ENCODE data around the gene CAMK4. TPM values are rescaled to one million over a fixed set of nuclear protein-coding genes. Genes with fewer than 3 reads are reported as not detected.

CAMK4 gene
- total and polyA plus RNA-seq, 4 donors = 0.27 to 1.4 (median 1.2) TPM

DNA sequence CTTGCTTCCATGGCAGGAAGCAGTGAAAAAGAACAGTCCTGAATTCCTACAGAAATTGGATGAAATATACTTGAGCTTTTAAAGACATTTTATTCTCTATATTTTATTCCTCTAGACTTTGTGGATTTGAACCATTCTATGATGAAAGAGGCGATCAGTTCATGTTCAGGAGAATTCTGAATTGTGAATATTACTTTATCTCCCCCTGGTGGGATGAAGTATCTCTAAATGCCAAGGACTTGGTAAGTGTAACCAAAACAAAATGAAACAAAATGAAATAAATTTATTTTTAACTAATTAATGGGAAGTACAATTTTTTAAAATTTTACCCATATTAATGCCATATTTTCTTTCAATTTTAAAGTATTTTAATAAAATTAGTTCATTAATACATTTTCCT is 254.1 kb downstream of the CAMK4 start:
- TF ChIP-seq RAD21 (IDR thresholded peaks at IDR 0.05) = peak; percentile 33 to 40
- no peak for TF ChIP-seq RXRA (IDR thresholded peaks at IDR 0.05)
- DNase-seq (ENCODE audit: low spot score) = no peak
- Histone ChIP-seq H3K27me3 (ENCODE audit: control insufficient read depth in 4 of 4, insufficient read depth in 4 of 4, low read length in 3 of 4) (no peaks in the 10 kb centered on the region), H3K9me3 (ENCODE audit: control insufficient read depth in 4 of 4, low read length in 3 of 4) (no peaks in the 10 kb centered on the region), H3K4me3 (ENCODE audit: low read depth in 1 of 3, low read length in 3 of 3) (no peak overlapping the region), H3K9ac (ENCODE audit: low read depth in 1 of 2, low read length in 2 of 2) (no peak overlapping the region), H3K4me1 (ENCODE audit: control insufficient read depth in 4 of 4, insufficient read depth in 4 of 4, low read length in 3 of 4) (no peaks in the 10 kb centered on the region), H3K27ac (ENCODE audit: low read depth in 1 of 2, low read length in 2 of 2) (no peak overlapping the region), H3K36me3 (ENCODE audit: control insufficient read depth in 4 of 4, insufficient read depth in 3 of 4, low read depth in 1 of 4, low read length in 3 of 4) (no peaks in the 10 kb centered on the region)
- WGBS = 91% methylated on average over 1 of the region's 1 CpG

DNA sequence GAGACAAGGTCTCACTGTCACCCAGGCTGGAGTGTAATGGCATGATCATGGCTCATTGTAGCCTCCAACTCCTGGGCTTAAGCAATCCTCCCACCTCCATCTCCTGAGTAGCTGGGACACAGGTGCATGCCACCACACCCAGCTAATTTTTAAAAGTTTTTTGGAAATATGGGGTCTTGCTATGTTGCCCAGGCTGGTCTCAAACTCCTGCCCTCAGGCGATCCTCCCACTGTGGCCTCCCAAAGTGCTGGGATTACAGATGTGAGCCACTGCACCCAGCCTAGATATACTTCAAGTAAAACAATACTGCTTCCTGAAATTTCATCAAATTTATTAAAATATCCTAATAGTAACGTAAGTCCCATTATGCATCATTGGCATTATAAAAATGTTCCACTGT is 254.7 kb downstream of the CAMK4 start:
- 95% methylated on average over 2 of the region's 2 CpGs for WGBS
- no peak overlapping the region for H3K27ac ChIP-seq (ENCODE audit: low read depth in 1 of 2, low read length in 2 of 2)

DNA sequence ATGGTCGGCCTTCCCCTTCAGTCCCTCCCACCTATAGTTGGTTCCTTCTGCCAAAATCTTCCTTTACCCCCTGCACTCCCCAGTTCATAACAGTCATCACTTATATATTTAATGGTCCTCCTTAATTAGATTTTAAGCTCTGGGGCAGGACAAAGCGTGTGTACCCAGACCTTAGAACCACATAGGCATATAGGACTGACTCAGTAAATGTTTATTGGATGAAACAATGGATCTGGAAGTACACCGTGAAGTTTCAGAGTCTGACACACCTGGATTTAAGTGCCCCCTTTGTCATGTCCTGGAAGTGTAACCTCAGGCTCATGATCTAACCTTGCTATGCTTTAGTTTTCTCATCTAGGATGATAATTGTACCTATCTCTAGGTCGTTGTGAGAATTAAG is 256.2 kb downstream of the CAMK4 start:
- DNase-seq (ENCODE audit: low spot score) = no peak
- Histone ChIP-seq H3K4me1 (ENCODE audit: control insufficient read depth in 4 of 4, insufficient read depth in 4 of 4, low read length in 3 of 4) (no peaks in the 10 kb centered on the region), H3K4me3 (ENCODE audit: low read depth in 1 of 3, low read length in 3 of 3) (no peak overlapping the region), H3K27ac (ENCODE audit: low read depth in 1 of 2, low read length in 2 of 2) (no peak overlapping the region), H3K27me3 (ENCODE audit: control insufficient read depth in 4 of 4, insufficient read depth in 4 of 4, low read length in 3 of 4) (no peaks in the 10 kb centered on the region), H3K36me3 (ENCODE audit: control insufficient read depth in 4 of 4, insufficient read depth in 3 of 4, low read depth in 1 of 4, low read length in 3 of 4) (no peaks in the 10 kb centered on the region), H3K9me3 (ENCODE audit: control insufficient read depth in 4 of 4, low read length in 3 of 4) (no peaks in the 10 kb centered on the region), H3K9ac (ENCODE audit: low read depth in 1 of 2, low read length in 2 of 2) (no peak overlapping the region)
- TF ChIP-seq GABPA (IDR thresholded peaks at IDR 0.05 in 1 of 2, conservative IDR thresholded peaks at IDR 0.05 in 1 of 2) = no peak
- TF ChIP-seq, protein P1, sequence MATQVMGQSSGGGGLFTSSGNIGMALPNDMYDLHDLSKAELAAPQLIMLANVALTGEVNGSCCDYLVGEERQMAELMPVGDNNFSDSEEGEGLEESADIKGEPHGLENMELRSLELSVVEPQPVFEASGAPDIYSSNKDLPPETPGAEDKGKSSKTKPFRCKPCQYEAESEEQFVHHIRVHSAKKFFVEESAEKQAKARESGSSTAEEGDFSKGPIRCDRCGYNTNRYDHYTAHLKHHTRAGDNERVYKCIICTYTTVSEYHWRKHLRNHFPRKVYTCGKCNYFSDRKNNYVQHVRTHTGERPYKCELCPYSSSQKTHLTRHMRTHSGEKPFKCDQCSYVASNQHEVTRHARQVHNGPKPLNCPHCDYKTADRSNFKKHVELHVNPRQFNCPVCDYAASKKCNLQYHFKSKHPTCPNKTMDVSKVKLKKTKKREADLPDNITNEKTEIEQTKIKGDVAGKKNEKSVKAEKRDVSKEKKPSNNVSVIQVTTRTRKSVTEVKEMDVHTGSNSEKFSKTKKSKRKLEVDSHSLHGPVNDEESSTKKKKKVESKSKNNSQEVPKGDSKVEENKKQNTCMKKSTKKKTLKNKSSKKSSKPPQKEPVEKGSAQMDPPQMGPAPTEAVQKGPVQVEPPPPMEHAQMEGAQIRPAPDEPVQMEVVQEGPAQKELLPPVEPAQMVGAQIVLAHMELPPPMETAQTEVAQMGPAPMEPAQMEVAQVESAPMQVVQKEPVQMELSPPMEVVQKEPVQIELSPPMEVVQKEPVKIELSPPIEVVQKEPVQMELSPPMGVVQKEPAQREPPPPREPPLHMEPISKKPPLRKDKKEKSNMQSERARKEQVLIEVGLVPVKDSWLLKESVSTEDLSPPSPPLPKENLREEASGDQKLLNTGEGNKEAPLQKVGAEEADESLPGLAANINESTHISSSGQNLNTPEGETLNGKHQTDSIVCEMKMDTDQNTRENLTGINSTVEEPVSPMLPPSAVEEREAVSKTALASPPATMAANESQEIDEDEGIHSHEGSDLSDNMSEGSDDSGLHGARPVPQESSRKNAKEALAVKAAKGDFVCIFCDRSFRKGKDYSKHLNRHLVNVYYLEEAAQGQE (IDR thresholded peaks at IDR 0.05) = no peak
- no peak for TF ChIP-seq JUND (IDR thresholded peaks at IDR 0.05)
- TF ChIP-seq HNF4A (conservative IDR thresholded peaks at IDR 0.05) = no peak
- TF ChIP-seq RAD21 (IDR thresholded peaks at IDR 0.05) = no peak
- TF ChIP-seq YY1 (IDR thresholded peaks at IDR 0.05) = no peak
- no peak for TF ChIP-seq SP1 (IDR thresholded peaks at IDR 0.05)
- no peak for TF ChIP-seq FOXA2 (IDR thresholded peaks at IDR 0.05)
- TF ChIP-seq TAF1 (conservative IDR thresholded peaks at IDR 0.05) = no peak
- TF ChIP-seq, protein P2, sequence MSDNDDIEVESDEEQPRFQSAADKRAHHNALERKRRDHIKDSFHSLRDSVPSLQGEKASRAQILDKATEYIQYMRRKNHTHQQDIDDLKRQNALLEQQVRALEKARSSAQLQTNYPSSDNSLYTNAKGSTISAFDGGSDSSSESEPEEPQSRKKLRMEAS (IDR thresholded peaks at IDR 0.05) = no peak
- TF ChIP-seq, protein P3, sequence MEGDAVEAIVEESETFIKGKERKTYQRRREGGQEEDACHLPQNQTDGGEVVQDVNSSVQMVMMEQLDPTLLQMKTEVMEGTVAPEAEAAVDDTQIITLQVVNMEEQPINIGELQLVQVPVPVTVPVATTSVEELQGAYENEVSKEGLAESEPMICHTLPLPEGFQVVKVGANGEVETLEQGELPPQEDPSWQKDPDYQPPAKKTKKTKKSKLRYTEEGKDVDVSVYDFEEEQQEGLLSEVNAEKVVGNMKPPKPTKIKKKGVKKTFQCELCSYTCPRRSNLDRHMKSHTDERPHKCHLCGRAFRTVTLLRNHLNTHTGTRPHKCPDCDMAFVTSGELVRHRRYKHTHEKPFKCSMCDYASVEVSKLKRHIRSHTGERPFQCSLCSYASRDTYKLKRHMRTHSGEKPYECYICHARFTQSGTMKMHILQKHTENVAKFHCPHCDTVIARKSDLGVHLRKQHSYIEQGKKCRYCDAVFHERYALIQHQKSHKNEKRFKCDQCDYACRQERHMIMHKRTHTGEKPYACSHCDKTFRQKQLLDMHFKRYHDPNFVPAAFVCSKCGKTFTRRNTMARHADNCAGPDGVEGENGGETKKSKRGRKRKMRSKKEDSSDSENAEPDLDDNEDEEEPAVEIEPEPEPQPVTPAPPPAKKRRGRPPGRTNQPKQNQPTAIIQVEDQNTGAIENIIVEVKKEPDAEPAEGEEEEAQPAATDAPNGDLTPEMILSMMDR (IDR thresholded peaks at IDR 0.05; ENCODE audit: low read depth, low read length, missing input control) = no peak
- TF ChIP-seq RXRA (IDR thresholded peaks at IDR 0.05) = no peak
- TF ChIP-seq HNF4G (IDR thresholded peaks at IDR 0.05) = no peak
- no peak for TF ChIP-seq EGR1 (IDR thresholded peaks at IDR 0.05; ENCODE audit: low read depth in 2 of 2)
- TF ChIP-seq NR2F2 (IDR thresholded peaks at IDR 0.05) = no peak
- TF ChIP-seq, protein P4, sequence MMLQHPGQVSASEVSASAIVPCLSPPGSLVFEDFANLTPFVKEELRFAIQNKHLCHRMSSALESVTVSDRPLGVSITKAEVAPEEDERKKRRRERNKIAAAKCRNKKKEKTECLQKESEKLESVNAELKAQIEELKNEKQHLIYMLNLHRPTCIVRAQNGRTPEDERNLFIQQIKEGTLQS (IDR thresholded peaks at IDR 0.05) = no peak
- TF ChIP-seq, protein P5, sequence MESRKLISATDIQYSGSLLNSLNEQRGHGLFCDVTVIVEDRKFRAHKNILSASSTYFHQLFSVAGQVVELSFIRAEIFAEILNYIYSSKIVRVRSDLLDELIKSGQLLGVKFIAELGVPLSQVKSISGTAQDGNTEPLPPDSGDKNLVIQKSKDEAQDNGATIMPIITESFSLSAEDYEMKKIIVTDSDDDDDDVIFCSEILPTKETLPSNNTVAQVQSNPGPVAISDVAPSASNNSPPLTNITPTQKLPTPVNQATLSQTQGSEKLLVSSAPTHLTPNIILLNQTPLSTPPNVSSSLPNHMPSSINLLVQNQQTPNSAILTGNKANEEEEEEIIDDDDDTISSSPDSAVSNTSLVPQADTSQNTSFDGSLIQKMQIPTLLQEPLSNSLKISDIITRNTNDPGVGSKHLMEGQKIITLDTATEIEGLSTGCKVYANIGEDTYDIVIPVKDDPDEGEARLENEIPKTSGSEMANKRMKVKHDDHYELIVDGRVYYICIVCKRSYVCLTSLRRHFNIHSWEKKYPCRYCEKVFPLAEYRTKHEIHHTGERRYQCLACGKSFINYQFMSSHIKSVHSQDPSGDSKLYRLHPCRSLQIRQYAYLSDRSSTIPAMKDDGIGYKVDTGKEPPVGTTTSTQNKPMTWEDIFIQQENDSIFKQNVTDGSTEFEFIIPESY (IDR thresholded peaks at IDR 0.05) = no peak
- TF ChIP-seq FOXA1 (IDR thresholded peaks at IDR 0.05) = no peak
- 70% methylated on average over 4 of the region's 4 CpGs for WGBS

More for the DNA sequence above, 254.7 kb downstream of the CAMK4 start:
- no peaks in the 10 kb centered on the region for H3K27me3 ChIP-seq (ENCODE audit: control insufficient read depth in 4 of 4, insufficient read depth in 4 of 4, low read length in 3 of 4)
- no peak overlapping the region for H3K4me3 ChIP-seq (ENCODE audit: low read depth in 1 of 3, low read length in 3 of 3)
- no peak overlapping the region for H3K9ac ChIP-seq (ENCODE audit: low read depth in 1 of 2, low read length in 2 of 2)
- no peaks in the 10 kb centered on the region for H3K36me3 ChIP-seq (ENCODE audit: control insufficient read depth in 4 of 4, insufficient read depth in 3 of 4, low read depth in 1 of 4, low read length in 3 of 4)
- DNase-seq (ENCODE audit: low spot score) = no peak
- H3K9me3 ChIP-seq (ENCODE audit: control insufficient read depth in 4 of 4, low read length in 3 of 4) = no peaks in the 10 kb centered on the region
- H3K4me1 ChIP-seq (ENCODE audit: control insufficient read depth in 4 of 4, insufficient read depth in 4 of 4, low read length in 3 of 4) = no peaks in the 10 kb centered on the region
- TF ChIP-seq, protein P2 (IDR thresholded peaks at IDR 0.05) = no peak
- TF ChIP-seq GABPA (IDR thresholded peaks at IDR 0.05 in 1 of 2, conservative IDR thresholded peaks at IDR 0.05 in 1 of 2) = no peak
- TF ChIP-seq YY1 (IDR thresholded peaks at IDR 0.05) = no peak
- TF ChIP-seq HNF4A (conservative IDR thresholded peaks at IDR 0.05) = no peak
- no peak for TF ChIP-seq EGR1 (IDR thresholded peaks at IDR 0.05; ENCODE audit: low read depth in 2 of 2)
- no peak for TF ChIP-seq RXRA (IDR thresholded peaks at IDR 0.05)
